Islet precursor cell (in vitro differentiated cells): ENCODE results near the gene FBXO33.

Source experiments
- DNase-seq: peaks from one replicate; pipeline ENCODE4 v3.0.0-alpha.2; 2018

Gene FBXO33

DNA sequence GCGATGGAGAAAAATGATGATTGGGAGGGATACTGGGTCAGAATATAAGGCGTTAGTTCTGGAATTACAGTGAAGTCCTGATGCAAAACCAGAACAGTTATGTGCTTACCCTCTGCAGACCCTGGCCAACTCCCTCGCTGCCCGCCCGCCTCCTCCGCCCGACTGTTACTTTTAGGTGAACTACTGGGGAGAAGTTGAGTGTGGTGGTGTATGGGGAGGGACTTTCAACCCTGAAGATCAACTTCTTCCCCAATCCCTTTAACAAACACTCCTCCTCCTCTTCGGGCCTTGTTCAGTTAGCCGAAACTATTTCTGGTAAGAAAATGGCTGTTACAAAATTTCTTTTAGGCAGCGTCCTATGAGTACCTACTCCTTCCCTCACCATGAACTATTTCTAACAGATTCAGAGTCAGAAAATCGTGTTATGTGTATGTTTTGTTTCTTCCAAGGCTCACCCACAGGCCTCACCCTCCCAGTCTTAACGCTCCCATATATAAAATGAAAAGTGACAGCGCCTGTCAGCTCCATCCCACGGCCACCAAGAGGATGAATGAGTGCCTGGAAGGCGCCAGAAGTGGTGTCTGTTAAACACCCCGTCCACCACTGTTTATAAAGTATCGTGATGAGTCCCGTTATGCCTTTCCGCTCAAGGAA is 1.3 kb downstream of the FBXO33 start:
- peak; percentile 53 for DNase-seq

DNA sequence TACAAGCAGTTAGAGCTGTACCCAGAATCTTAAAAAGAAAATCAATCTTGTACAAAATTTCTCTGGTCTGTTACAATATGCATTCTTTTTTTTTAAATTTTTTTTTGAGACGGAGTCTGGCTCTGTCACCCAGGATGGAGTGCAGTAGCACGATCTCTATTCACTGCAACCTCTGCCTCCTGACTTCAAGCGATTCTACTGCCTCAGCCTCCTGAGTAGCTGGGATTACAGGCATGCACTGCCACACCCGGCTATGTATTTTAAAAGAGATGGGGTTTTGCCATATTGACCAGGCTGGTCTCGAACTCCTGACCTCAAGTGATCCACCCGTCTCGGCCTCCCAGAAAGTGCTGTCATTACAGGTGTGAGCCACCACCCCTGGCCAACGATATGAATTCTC is 4.1 kb downstream of the FBXO33 start:
- DNase-seq, result no peak

DNA sequence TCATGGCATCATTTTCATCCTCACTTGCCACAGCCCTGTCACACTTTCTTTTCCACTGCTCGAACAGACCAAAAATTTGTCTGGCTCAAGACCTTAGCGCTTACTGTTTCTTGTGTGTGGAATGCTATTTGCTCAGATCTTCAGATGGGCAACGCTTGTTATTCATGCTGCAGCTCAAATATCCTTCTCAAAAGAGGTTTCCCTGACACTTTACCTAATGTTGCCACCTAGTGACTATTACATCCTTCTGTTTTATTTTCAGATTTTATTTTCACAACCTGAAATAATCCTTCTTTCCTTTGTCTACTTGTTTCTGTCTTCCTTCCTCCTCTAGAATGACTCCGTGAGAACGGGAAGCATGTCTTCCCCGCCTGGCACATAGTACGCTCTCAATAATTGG is 5.6 kb downstream of the FBXO33 start:
- no peak for DNase-seq

DNA sequence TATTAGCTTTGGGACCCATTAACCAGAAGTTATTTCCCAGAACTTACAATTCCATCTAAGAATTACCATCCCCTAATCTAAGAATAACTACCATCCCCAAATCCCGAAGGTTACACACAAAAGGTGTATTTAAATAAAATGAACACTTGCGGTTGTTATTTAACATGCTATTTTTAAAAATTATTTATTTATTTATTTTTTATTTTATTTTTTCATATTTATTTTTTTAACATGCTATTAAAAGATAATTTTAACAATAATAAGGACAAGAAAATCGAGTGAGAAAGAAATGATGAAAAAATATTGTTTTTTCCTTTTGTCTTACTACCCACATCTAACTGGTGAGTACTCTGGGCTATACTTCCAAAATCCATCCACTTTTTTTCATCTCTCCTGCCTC is 6.3 kb downstream of the FBXO33 start:
- DNase-seq, result no peak

DNA sequence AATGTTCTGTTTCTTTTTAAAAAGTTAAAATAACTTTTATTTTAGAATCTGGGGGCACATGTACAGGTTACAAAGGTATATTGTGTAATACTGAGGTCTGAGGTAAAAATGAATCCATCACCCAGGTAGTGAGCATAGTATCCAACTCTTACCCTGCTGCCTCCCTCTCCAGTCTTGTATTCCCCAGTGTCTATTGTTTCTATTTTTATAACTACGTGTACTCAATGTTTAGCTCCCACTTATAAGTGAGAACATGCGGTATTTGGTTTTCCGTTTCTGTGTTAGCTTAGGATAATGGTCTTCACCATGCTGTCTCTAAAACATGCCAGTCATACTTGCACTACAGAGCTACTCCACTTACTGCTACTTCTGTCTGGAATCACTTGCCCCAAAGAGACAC is 8.4 kb downstream of the FBXO33 start:
- no peak for DNase-seq

DNA sequence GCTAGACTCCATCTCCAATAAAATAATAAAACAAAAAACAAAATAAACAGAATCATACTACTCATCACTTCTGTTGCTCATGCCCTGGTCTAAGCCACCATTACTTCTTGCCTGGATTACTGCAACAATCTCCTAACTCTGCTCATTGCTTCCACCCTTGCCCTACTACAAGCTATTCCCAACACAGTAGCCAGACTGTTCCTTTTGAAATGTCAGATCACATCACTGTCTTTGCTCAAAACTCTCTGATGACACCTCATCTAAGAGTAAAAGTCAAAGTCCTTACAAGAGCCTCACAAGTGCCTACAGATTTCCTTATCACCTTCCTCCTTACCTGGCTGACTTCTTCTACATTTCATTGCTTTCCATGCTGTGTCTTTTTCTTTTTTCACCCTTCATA is 10.0 kb downstream of the FBXO33 start:
- DNase-seq, result no peak

DNA sequence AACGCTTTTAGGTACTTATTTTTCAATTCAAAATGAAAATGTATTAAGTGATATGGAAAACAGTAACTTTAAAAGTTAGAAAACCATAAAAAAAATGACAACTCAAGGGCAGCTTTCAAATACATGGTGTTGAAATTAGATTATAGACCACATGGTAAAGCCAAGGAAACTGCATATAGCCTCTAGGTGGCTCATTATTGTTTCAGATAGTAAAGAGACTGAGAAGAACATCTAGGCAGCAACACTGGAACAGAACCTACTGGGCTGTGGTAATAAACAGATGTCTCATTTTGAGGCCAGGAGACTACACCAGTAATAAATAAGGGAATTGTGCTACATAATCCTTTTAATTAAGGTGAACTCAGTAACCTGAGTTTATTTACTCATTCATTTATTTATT is 13.0 kb downstream of the FBXO33 start:
- DNase-seq, result no peak

DNA sequence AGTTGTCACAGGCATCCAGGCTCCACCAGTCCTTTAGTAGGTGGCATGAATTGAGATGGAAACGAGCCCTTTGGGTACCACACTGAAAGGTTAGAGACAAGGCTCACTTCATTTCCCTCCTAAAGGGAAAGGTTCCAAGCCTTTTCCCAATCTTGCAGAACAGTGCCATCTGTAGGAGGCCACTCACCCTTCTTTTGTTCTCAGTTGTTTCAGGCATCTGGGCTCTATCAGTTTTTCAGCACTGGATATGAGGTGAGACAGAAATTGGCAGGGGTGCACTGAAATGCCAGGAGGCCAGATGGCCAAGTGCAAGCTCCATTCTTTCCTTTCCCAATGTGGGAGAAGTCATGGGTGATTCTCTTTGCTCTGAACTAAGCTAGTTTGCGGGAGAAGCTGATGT is 15.2 kb downstream of the FBXO33 start:
- no peak for DNase-seq

DNA sequence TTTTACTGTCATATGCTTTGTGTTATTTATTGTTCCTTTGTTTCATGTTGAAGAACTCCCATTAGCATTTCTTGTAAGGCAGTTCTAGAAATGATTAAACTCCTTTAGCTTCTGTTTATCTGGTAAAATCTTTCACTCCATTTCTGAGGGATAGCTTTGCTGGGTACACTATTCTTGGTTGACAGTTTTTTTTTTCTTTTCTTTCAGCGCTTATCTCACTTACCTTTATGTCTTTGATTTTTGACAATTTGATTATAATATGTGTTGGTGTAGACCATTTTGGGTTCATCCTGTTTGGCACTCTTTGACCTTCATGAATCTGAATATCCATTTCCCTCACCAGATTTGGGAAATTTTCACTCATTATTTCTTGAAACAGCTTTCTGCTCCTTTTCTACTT is 16.2 kb downstream of the FBXO33 start:
- DNase-seq, result no peak

DNA sequence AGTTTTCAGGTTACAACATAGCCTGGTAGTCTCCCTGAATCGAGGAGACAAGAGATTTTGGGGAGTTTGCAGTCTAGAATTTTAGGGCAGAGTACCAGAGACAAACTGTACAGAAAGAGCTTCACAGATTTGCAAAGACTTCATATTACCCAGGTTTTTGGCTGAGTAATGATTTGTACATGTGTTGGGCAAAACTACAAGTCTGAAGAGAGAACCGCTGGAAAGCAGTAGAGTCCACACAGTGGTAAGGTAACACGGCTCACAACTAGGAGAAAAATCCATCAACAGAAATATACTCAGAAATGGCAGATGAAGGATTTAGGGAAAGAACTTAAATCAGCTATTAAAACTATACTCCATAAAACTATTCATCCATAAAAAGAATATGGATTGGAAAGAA is 25.7 kb downstream of the FBXO33 start:
- DNase-seq, result no peak

DNA sequence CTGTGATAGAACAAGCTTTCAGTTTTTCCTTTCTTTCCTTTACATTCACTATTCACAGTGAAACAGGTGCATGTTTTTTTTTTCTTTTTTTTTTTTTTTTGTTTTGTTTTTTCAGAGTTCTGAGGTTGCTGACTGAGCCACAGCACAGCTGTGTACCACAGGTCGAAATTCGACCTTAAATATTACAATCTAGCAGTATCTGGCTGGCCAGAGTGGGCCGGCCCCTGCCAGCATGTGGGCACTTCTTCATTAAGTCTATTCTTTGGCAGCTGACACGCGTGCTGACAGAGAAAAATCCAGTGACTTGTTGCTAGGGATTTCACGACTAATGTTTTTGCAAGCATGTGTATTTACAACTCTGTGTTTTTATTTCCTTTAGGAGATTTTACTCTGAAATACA is 33.9 kb downstream of the FBXO33 start:
- no peak for DNase-seq

DNA sequence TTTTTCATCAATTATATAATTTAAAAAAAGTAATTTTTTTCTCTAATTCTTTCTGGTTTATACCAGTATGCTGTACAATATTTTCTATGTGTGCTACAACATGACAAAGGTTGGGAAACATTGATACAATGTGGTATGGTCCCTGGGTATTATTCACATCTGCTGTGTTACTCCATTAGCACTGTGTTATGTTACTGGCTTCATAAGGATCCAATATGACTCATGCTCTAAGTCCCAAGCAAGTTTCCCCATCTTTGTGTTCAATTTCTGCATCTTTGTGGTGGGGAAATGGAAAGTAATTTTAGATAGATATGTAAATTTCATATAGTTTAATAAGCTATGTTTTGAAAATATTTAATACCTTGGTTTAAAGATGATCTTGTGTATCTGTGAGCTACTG is 35.8 kb downstream of the FBXO33 start:
- no peak for DNase-seq

DNA sequence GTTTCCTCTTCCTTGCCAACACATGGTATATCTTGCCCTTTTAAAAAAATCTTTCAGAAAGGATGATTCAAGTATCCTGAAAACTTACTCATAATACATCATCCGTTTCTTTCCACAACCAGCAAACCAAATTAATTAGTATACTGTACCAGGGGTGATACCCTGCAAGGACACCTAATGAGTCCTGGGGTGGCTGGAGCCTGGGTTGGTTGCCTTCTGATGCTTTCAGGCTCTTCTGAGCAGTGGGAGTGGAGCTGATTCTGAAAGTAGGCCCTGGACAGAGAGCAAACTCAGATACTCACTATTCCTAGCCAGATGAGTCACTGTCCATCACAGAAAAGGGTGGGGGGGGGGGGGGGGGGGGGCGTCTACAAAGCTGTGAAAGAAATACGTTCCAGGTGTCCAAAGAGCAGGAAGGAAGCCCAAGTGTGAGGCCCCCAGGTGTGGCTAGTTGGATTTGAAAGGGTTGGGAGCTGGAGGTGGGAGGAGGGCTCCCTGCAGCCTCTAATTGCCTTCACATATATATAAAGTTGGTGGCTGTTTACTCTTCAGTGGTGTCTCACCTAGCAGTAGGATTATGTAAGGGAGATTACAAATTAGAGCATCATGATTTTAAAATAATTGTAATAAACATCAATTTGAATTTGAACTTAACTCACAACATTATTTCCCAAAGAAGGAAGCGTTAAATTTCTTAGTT is 36.5 kb downstream of the FBXO33 start:
- peak; percentile 57 for DNase-seq

DNA sequence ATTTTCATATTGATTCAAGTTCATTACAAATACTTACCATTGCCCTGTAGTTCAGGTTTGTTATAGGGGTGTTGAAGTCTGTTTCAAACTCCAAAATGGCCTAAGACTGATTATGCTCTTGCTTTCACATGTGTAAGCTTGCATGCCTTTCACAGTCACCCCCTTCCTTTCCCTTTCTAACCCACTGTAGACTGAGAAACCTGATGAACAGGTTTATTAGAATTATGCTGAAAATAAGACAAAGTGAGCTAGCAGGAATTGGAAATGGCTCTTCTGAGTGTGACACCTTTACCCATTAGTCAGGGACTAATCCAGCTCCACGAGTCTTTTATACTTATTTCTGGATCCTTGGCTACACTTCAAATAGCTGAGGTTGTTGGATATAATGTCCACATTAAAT is 38.9 kb downstream of the FBXO33 start:
- DNase-seq, result no peak

DNA sequence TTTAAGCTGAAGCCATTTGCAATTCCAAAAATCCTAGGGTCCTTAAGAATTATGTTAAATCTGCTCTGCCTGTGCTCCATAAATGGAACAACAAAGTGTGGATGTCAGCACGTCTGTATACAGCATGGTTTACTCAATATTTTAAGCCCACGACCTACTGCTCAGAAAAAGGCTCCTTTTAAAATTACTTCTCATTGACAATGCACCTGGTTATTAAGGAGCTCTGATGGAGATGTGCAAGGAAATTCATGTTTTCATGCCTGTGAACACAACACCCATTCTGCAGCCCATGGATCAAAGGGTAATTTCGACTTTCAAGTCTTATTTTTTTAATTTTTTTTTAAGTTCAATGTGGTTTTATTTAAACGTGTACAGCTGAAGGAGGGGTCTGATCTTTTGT is 48.1 kb downstream of the FBXO33 start:
- DNase-seq, result no peak

DNA sequence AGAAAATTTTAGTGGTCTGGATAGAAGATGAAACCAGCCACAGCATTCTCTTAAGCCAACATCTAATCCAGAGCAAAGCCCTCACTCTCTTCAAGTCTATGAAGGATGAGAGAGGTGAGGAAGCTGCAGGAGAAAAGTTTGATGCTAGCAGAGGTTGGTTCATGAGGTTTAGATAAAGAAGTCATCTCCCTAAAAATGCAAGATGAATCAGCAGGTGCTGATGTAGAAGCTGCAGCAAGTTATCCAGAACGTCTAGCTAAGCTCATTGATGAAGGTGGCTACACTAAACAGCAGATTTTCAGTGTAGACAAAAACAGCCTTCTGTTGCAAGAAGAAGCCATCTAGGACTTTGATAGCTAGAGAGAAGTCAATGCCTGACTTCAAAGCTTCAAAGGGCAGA is 48.5 kb downstream of the FBXO33 start:
- no peak for DNase-seq

DNA sequence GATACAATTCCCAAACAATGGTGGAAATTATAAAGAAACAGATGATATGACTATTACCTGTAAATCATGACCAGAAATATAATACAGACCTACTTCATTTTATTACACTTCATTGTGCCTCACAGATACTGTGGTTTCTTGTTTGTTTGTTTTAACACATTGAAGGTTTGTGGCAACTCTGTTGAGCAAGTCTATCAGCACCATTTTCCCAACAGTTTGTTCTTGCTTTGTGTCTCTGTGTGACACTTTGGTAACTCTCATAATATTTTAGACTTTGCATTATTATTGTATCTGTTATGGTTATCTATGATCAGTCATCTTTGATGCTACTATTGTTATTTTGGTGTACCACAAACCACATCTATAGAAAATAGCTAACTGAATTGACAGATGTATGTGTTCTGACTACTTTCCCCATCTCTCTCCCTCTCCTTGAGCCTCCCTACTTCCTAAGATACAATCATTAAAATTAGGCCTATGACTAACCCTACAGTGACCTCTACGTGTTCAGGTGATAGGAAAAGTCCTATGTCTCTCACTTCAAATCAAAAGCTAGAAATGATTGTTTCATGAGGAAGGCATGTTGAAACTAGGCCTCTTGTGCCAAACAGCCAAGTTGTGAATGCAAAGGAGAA is 49.1 kb downstream of the FBXO33 start:
- no peak for DNase-seq

DNA sequence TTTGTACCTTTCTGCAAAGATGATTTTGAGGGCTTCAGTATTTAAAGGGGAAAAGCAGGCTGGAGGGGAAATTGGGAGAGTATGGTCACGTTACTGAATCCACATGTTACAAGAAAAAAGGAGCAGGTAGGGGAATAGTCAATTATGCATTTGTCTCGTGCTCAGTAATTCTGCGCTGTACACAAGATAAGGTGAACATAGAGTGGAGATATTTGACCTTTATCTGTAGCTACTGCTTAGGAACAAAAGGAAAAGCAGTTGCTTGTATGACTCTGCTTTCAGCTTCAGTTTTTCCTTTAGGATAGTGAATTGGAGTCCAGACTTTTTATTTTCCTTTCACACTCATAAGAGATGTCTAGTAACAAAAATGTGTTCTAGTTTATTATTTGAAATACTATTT is 49.8 kb downstream of the FBXO33 start:
- no peak for DNase-seq

DNA sequence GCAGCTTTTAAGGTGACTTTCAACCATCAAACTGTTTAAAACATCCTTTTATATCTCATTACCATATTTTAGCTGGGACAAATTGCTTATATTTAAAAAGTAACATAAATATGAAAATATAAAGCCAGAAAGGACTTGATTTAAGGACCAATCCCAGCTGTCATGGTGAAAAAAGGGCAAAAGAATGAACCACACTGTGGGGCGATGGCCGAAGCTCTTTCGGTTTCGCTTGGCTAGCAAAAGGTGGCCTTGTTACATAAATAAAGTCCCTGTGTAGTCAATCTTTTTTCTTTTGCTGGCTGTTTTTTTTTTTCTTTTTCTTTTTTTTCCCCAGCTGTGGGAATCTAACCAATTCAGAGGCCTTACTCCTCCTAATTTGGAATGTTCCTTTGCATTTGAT is 50.9 kb downstream of the FBXO33 start:
- DNase-seq, result no peak

DNA sequence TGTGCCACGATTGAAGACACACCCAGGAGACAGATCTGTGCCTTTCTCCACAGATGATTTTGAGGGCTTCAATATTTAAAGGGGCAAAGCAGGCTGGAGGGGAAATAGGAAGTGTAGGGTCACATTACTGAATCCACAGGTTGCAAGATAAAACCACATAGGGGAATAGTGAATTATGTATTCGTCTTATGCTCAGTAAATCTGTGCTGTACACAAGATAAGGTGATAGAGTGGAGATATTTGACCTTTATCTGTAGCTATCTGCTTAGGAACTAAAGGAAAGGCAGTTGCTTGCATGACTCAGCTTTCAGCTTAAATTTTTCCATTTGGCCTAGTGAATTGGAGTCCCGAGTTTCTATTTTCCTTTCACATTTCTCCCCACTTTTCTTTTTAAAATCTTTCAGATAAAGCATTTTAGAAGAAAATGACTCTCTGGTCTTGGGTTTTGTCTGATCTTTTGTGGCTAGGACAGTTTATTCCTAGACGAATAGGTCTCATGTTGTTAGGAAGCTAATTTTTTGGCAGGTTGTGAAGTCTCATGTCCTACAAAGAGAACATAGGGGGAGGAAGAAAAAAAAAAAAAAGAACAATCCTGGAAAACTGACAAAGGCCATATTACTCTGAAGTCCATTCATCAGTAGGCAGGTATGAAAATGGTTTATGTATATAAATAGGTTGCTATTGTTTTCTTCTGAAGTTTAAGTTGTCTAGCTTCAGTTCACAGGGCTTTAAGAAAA is 55.4 kb downstream of the FBXO33 start:
- no peak for DNase-seq

DNA sequence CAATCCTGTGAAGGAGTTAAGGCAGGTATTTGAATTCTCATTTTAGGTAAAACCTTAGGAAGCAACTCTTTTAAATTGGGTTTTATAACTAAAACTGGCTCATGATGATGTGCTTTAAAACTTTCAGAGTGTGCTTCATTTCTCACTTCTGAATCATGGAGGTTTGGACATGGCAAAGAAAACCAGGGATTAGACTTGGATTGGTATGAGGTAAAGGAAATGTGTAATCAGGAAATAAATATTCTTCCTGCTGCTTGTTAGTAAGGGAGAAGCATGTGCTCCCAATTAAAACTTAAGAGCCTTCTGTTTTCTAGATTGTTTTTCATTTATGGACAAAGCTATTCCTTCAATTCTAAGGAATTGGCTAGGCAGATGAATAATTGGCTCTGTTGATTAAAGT is 57.4 kb downstream of the FBXO33 start:
- DNase-seq, result no peak

DNA sequence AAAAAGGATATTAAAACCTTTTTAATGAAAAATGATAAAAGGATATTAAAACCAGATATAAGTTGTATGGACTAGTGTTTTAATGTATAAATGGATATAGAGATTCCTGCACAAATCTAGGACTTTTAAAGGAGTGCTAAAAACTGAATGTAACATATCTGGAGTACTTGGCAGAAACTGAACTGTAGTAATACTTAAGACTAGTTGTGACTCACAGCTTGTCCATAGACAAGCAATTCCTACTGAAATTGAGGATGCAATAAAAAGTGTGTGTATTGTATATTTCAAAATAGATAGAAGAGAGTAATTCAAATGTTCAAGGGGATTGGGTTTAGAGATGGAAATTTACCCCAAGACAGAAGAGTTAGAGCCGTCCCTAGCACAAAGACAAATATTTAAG is 59.6 kb downstream of the FBXO33 start:
- DNase-seq, result no peak

DNA sequence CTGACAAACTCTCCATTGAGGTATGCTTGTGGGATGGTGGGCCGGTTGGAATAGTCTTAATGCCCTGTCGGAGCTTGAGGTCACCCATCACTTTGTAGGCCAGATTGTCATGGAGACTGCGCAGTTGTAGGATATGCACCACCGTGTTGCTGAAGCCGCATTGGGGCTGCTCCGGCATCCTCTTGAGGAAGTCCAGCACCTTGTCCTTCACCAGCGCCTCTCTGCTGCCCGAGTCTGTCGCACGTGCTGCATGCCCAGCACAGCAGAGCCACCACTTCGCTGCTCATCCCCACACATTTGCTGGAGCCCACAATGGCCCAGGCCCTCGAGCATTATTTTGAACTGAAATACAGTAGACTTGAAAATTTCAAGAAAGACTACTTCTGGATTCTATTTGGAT is 61.8 kb downstream of the FBXO33 start:
- DNase-seq, result no peak

DNA sequence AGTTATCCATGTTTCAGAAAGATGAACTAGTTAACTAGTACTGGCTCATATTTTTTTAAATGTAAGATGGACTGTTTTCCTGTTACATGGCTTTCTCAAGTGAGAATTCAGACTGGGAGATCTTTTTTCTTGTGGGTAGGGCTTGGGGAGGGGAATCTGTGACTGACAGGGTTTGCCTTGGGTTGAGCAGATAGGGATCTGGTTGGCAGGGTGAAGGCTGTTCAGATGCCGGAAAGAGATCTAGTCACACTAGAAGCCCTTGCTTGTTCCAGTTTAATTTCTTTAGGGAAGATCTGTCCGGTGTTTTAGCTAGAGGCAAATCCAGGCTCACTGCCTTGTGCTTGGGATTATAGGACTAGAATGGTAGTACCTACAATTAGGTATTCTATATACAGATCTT is 63.2 kb downstream of the FBXO33 start:
- DNase-seq, result peak; percentile 71
